ENCODE results near the gene GNG7.
A peak's percentile ranks its signal among the peaks of the same experiment; 100 is the strongest.

The GNG7 gene

DNA sequence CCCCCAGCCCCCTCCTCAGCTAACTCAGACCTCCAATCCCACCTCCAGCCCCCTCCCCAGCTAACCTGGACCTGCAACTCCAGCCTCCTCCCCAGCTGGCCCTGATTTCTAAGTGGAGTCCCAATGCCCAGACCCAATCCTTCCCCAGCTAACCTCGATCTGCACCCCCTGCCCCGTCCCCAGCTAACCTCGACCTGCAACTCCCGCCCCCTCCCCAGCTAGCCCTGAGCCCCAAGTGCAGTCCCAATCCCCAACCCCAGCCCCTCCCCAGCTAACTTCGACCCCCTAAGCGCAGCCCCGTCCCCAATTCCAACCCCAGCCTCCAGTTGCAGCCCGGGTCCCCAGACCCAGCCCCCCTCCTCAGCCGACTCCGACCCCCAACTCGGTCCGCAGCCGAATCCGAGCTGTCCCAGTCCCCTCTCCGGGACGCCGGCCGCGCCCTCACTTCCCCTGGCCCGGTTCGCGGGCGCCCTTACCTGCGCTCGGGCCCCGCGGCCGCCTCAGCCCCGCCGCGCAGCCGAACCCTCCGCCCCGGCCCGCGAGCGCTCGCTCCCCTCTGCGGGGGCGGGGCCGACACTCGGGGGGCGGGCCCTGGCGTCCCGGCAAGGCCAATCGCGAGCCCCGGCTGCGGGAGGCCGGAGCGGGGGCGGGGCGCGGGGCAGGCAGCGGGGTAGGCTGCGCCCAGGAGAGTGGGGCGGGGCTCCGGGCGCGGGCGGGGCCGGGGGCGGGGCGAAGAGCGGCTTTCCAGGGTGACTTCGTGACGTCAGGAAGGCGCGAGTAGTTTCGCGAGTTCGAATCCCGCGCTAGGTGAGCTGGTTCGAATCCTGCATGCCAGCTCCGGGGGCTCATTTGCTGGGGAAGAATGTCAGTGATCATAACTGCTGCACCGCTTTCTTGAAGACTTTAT, at the start of gene GNG7:
Gene GNG7, minus strand, starts transcription at position 525 of the 907 bp plus-strand sequence. CDS start 182,006 bp downstream, outside the sequence.
- peak; percentile 99 for DNase-seq (ENCODE audit: low spot score)

DNA sequence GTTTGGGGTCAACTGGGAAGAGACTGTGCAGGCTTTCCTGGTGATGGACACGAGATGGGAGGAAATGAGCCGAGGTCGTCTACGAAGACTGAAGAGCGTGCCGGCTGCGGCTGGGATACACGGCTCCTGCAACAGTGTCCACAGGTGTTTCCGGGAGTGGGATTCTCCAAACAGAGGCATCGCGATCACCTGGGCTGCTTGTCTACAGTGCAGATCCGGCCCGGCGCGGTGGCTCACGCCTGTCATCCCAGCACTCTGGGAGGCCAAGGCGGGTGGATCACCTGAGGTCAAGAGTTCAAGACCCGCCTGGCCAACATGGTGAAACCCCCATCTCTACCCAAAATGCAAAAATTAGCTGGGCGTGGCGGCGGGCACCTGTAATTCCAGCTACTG, 48.9 kb upstream of the GNG7 start:
- DNase-seq (ENCODE audit: low spot score), result no peak

DNA sequence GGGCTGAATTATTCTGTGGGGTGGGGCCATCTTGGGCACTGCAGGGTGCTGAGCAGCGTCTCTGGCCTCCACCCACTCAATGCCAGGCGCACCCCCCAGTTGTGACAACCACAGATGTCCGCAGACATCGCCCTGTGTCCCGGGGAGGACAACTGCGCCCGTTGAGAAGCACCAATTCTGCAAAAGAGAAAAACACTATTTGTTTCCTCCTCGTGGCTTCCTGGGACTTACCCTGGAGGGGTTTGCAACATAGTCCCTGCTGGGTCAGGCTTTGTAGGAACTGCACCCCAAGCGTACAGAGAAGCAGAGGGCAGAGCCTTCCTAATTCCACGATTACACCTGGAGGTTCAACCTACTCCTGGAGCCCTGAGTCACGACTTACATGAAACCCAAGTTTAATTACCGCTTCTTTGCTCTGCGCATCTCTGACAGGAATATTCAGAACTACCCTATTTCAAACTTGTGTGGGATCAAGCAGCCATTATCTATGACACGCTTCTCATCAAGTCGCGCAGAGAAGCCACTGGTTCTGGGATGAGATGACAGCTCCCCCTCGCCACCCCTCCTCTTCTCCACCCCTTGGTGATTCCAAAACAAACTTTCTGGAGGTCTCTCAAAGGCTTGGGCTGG, 48.4 kb upstream of the GNG7 start:
- DNase-seq (ENCODE audit: low spot score), result no peak

DNA sequence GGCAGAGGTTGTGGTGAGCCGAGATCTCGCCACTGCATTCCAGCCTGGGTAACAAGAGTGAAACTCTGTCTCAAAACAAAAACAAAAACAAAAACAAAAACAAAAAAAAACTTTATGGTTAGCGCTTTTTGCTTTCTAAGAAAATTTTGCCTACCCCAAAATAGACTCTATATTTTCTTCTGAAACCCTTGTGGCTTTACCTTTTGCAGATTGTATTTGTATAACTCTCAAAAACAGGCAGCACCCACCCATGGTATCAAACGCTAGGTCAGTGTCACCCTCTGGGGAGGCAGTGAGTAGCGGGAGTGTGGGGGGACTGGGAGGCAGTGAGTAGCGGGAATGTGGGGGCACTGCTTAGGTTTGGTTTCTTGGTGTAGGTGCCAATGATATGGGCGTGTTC, 44.9 kb upstream of the GNG7 start:
- no peak for DNase-seq (ENCODE audit: low spot score)

DNA sequence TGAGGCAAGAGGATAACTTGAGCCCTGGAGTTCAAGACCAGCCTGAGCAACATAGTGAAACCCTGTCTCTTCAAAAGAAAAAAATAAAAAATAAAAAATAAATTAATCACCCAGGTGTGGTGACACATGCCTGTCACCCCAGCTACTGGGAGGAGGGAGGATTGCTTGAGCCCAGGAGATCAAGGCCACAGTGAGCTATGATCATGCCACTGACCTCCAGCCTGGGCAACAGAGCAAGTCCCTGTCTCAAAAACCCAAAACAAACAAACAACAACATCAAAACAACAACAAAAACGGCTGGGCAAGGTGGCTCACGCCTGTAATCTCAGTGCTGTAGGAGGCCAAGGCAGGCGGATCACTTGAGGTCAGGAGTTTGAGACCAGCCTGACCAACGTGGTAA, 41.6 kb upstream of the GNG7 start:
- DNase-seq (ENCODE audit: low spot score), result no peak

DNA sequence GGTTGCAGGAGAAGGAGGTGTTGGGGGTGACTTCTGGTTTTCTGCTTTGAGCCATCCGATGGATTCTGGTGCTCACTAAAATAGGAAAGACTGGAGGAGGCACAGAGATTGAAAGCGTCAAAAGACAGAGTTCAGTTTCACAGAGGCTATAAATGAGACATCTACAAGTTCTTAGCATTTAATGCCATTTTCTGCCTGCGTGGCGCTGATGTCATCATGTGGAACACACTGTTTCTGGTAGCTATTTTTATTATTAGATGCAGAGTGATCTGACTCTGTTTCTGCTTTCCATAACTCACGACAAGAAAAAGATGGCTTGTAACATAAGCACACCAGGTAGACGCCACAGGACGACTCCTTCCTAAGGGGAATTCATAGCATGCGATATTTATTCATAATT, 40.6 kb upstream of the GNG7 start:
- DNase-seq (ENCODE audit: low spot score), result no peak

DNA sequence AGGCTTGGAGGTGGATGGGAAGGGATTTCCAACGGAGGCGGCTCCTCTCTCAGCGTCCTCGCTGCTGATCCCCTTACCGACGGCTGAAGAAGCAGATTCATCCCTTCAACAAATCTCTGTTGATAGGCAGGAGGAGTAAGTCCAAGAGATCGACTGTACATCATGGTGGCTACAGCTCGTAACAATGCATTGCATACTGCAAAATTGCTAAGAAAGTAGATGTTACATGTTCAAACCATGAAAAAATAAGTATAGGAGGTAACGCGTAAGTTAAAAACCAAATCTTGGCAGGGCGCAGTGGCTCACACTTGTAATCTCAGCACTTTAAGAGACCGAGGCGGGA, 37.8 kb upstream of the GNG7 start:
- no peak for DNase-seq (ENCODE audit: low spot score)

DNA sequence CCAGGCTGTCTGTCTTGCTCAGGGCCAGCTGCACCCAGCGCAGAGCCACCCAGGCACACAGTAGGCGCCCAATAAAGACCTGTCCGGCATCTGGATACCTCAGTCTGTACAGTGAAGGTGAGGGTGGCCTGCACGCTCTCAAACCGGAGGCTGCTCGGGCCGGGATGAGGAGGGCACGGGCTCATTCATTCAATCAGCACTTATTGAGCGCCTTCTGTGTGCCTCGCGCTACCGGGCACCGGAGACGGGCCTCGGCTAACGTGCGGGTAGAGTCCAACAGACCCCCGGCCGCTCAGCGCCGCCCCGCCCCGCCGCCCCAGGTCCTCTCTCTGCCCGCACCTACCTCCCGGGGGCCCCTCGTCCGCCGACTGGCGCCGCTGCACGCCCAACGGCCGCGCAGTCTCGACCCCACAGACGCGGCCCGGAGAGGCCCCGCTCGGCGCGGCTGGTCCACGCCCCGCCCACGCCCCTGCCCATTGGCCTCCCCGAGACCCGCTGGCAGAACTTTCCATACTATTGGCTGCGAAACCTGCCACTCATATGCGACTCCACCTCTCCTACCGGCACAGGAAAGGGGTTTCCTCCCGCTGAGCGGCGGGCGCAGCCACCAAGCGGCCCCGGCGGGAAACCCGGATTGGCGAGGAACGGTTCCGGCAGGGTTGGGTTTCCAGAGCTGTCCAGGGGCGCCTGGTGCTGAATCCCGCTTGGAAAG, 37.3 kb upstream of the GNG7 start, which contains the start of gene SLC39A3:
Gene SLC39A3, minus strand, starts transcription at position 416 of the 712 bp plus-strand sequence. CDS start 2,760 bp downstream, outside the sequence.
- peak; percentile 100 for DNase-seq (ENCODE audit: low spot score)

DNA sequence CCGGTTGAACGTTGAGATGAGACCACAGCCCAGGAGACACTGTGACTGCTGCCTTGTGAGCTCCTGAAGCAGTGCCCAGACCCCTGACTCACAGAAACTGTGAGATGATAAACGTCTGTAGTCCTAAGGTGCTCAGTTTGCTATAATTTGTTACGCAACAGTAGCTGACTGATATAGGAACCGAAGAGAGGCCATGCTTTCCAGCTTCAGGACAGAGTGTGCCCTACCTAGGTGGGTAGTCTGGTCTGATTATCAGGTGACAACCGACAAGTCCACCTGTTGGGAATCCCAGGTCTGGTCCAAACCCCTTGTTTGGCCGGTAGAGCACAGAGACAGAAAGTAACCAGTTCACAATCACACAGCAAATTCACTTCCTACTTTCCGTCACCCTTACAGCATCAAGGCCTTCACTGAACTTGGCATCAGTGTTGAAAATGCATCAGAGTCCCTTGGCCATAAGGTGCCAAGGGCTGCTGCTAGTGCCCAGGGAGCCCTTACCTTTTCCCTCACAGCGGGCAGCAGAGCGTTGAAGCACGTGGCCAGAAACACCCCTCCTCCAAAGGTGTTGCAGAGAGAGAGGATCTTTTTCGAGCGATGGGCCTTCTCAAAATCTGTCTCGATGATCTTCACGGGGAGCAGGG, 34.2 kb upstream of the GNG7 start:
- no peak for DNase-seq (ENCODE audit: low spot score)

DNA sequence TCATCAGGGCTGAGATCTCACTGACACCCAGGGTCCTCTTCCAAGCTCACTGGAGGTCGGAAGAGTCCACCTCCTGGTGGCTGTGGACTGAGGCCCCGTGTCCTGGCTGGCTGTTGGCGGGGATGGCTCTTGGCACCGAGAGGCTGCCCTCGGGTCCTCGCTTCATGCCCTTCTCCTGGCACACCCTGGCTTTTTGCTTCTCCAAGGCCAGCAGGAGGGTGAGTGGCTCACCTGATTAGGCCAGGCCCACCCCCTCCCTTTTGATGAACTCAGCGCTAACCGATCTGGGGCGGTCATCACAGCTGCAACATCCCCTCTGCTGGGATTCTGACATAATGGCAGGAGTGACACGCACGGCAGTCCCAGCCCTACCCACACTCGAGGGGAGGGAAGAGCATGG, 32.9 kb upstream of the GNG7 start:
- DNase-seq (ENCODE audit: low spot score), result no peak

DNA sequence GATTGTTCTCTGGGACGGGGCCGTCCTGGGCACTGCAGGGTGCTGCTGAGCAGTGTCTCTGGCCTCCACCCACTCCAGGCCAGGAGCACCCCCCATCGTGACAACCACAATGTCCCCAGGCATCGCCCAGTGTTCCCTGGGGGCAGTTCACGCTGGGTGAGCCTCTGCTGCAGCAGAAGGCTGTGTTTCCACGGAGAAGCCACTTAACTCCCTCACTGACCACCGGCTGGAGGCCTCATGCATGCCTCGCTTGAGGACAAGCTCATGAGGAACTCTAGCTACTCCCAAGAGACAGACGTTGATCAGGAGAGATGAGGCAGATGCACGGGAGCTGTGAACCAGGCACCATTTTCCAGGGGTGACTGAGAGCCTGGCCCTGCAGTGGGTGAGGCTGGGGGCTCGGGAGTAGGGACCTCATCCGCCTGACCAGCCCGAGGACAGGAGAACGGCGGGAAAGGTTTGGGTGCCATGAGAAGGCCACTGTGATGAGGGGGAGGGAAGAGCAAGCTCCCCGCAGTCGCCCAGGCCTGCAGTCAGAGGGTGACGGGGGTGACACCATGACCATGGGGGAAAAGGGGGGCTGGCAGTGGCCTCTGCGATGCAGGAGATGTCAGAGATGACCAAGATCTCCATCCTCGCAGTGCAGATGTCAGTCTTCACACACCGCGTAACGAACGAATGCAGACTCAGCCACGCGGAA, 32.2 kb upstream of the GNG7 start:
- no peak for DNase-seq (ENCODE audit: low spot score)

DNA sequence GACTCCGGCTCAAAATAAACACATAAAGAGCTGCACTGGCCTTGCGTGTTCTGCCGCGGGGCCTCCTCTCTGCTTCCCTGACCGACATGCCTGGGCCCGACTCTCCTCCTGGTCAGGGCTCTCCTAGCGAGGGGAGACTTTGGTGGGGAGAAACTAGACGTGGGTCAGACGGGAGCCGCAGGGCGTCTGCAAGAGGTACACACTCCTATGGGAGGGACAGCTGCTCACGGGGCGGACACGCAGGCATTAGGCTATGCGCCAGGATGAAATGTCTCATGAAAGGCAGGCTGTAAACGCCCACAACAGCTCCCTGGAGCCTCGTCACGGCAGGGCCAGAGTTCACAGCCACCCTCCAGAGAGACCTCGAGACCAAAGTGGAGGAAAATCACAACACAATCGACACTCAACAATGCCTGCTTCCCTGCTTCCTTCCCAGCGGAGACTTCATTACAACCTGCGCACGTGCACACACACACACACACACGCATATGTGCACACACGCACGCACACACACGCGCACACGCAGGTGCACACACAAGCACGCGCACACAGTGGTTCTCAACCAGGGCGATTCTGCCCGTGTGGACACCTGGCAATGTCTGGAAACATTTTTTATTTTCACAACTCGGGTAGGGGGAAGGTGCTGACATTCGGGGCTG, 31.6 kb upstream of the GNG7 start:
- DNase-seq (ENCODE audit: low spot score), result no peak

DNA sequence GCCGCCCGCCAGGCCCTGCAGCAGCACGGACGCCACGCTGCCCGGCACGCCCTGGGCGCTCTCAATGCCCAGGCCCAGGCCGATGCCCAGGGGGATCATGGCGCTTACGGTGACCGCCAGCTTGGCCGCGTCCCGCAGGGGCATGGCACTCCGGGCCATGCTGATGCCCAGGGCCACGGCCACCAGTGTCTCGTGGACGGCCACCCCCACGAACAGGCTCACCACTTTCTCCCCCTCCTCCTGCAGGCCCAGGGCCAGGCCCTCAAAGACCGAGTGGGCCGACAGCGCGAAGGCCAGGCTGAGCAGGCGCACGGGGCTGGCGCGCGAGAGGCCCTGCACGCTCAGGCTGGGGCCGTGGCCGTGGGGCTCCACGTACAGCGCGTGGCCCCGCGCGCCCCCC, 30.4 kb upstream of the GNG7 start:
- no peak for DNase-seq (ENCODE audit: low spot score)

DNA sequence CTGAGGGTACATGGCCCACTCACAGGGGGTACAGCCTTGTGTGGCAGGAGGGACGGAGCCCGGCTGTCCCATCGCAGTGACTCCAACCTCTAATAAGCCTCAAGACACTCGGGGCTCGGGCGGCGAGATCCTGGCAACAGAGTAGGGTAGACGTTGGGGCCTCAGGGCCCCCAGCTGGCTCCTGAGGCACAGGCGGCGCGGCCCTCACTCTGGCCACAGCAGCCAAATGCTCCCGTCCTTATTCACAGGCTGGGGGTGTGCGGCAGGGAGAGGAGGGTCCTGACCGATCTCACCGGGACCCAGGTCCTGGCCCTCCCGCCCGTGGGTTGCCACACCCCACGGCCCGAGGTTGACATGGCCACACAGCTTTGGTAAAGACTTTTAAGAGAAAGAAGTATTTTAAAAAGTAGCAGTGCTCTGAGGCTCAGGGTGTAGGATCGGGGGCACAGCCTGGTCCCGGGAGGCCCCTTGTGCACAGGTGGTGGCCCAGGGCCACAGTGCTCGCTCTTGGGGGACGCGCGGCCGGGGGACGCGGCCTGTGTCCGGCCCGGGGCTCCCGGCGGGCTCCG, 29.7 kb upstream of the GNG7 start:
- no peak for DNase-seq (ENCODE audit: low spot score)

DNA sequence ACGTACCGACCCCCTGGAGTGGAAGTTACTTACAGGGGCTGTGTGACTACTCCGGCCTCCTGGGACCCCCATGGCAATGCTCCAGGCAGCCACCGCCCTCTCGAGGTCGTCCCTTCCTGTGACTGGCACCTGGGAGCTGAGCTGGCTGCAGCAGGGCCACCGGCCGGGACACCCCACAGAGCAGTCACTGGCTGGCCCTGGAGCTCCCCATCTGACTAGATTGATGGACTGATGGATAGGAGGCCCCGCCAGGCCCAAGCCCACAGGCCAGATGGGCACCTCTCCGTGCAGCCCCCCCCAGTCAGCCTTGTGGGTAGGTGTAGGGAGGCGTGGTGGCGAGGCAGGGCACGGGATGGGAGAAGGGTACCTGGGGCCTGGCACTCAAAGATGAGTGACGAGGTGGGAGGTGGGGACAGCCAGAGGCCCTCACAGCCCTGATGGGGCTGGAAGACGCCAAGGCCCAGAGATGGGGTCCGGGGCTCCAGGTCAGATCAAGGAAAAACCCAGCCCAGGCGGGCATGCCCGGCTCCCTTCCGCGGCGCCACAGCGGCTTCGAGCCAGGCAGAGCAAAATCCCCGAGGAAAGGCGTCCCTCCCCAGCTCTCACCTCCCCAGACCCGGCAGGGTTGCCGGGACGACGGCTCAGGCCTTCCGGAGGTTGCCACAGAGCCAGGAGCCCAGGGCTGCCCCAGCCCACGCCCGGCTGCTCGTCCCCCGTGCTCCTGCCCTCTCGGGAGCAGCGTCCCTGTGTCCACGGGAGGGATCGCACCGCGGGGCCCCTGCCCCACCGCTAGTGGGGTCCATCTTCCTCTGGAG, 28.9 kb upstream of the GNG7 start:
- DNase-seq (ENCODE audit: low spot score), result no peak

DNA sequence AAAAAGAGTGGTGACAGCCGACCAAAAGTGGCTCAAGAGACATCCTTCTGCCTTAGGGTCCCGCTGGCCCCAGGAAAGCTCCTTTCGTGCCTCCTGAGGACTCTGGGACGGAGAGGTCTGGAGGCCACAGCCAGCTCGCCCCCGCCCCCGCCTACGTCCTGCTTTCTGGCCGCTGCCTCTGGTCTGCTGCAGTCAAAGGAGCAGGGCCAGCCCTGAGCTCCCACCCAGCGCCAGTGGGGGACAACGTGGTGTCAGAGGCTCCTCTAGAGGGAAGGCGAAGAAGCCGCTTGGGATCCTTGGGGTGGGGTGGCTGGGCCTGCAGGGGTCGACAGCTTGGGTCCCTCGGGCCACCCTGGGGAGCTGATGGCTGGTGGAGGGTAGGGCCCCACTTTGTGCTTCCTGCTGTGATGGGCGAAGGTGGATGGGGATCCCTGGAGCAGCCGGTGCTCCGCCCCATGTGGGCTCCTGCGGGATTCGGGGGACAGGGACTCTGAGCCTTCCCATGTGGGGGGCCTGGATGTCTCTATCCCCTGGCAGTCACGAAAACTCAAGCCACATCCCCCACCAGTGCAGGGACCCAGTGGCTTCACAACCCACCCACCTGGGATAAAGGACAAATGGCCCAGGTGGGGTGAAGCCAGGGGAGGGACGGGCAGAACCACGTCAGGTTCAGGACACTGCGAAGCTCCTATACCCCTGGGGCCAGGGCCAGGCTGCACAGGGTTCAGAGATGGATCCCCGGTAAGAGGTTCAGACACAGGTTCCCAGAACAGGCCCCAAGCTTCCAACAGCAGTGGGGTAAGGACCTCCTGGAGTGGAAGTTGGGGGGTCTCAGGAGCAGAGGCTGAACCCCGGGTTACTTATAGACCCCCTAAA, 27.7 kb upstream of the GNG7 start:
- DNase-seq (ENCODE audit: low spot score), result no peak

DNA sequence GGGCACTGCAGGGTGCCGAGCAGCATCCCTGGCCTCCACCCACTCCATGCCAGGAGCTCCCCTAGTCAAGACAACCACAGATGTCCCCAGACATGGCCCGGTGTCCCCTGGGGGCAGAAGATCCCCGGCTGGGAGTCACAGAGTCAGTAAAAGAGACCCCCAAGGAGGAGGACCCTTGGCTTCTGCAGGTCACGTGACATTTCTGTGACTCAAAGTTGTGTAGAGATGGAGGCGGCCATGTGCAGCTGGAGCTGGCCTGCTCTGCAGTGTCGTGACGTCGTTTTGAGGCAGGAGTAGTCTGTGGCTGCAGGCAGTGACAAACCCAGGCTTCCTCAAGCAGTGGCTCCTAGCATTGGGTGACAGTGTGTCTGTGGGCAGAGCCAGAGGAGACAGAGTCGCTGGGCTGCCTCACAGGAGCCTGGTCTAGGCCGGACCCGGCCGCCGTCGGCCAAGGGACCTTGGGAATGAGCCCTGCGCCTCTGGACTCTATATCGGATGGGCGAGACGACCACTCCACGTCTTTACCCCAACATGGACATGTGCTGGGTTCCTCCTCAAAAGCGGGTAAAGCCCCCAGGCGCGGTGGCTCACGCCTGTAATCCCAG, 26.4 kb upstream of the GNG7 start:
- DNase-seq (ENCODE audit: low spot score), result no peak

DNA sequence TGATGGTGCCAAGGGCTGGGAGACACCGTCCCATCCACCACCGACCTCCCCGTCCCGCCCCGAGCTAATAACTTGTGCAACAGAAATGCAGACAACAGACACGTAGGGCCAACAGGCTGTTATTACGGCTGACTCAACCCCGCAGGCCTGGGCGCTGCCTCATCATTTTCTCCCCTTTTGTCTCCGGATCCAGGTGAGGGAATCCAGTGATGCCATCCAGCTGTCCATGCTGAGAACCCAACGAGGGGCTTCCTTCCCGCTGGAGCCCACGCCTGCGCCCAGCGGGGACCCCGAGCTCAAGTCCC, 25.1 kb upstream of the GNG7 start:
- DNase-seq (ENCODE audit: low spot score), result peak; percentile 55
